Measurements from ENCODE around the gene CCDC177. TPM values are rescaled to one million over a fixed set of nuclear protein-coding genes. Genes with fewer than 3 reads are reported as not detected.

CCDC177 gene
- polyA plus RNA-seq, 3 donors = not detected

DNA sequence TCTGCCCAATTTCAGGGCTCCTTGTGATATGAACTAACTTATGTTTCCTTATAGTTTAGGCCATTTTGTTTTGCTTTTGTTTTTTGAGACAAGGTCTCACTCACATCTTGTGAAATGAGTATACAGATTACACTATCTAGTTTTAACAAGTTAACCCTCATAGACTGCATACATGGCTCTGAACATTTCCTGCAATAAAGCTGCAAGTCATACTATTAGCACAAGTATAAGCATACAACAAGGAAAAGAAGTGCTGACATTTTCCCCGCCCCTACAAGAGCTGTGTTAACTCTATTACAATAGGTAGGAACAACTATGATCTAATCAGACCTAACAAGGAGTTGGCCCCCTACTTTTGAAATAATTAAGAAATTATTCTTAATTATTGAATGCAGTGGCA is 35.9 kb downstream of the CCDC177 start:
- TF ChIP-seq, protein P1, sequence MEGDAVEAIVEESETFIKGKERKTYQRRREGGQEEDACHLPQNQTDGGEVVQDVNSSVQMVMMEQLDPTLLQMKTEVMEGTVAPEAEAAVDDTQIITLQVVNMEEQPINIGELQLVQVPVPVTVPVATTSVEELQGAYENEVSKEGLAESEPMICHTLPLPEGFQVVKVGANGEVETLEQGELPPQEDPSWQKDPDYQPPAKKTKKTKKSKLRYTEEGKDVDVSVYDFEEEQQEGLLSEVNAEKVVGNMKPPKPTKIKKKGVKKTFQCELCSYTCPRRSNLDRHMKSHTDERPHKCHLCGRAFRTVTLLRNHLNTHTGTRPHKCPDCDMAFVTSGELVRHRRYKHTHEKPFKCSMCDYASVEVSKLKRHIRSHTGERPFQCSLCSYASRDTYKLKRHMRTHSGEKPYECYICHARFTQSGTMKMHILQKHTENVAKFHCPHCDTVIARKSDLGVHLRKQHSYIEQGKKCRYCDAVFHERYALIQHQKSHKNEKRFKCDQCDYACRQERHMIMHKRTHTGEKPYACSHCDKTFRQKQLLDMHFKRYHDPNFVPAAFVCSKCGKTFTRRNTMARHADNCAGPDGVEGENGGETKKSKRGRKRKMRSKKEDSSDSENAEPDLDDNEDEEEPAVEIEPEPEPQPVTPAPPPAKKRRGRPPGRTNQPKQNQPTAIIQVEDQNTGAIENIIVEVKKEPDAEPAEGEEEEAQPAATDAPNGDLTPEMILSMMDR (IDR thresholded peaks at IDR 0.05) = no peak
- no peak overlapping the region for H3K27ac ChIP-seq (ENCODE audit: low read depth in 1 of 2, low read length in 2 of 2)
- no peak overlapping the region for H2AFZ ChIP-seq (ENCODE audit: insufficient read depth, low read depth, low read length, poor library complexity, severe bottlenecking)
- H3K27me3 ChIP-seq (ENCODE audit: control insufficient read depth in 2 of 2, insufficient read depth in 2 of 2, low read length in 2 of 2) = no peaks in the 10 kb centered on the region
- intact Hi-C loops (cut with micrococcal nuclease) = loop anchor here in 1 of 2 donors (5.0 kb wide), 1 partner anchor 39 kb away; no protein-coding TSS in a partner anchor
- H3K36me3 ChIP-seq (replicated peaks in 1 of 2; ENCODE audit: control insufficient read depth in 1 of 2, insufficient read depth in 2 of 2, low read length in 2 of 2) = no peaks in the 10 kb centered on the region
- no CpG with 5 or more reads among the region's 1 CpG for WGBS (ENCODE audit: insufficient coverage)
- peaks cover 5 to 23% (median 7%) of the 10 kb centered on the region in 3 donors for H3K27me3 Mint-ChIP-seq (ENCODE audit: low read depth in 3 of 3)
- peaks cover 45% of the 10 kb centered on the region for H3K4me1 Mint-ChIP-seq
- H4K20me1 ChIP-seq (ENCODE audit: insufficient read depth, low read length) = no peaks in the 10 kb centered on the region
- peak overlapping the region in 5 of 7 donors; percentile 57 to 91 (median 88) for H3K27ac Mint-ChIP-seq
- H3K79me2 ChIP-seq (ENCODE audit: insufficient read depth, low read length) = no peaks in the 10 kb centered on the region
- peaks cover 4 to 17% (median 9%) of the 10 kb centered on the region in 7 donors for H3K9me3 Mint-ChIP-seq
- H3K36me3 Mint-ChIP-seq = peaks cover 3 to 4% of the 10 kb centered on the region in 2 donors
- H3K4me3 ChIP-seq (replicated peaks in 1 of 3; ENCODE audit: low read depth in 2 of 3, low read length in 3 of 3) = no peak overlapping the region
- no peak overlapping the region for H3K9ac ChIP-seq (ENCODE audit: insufficient read depth, low read length, poor library complexity, severe bottlenecking)
- DNase-seq = no peak
- H3K9me3 ChIP-seq (replicated peaks in 1 of 2; ENCODE audit: control insufficient read depth in 1 of 2, insufficient read depth in 1 of 2, low read length in 2 of 2) = peaks cover 0 to 9% of the 10 kb centered on the region in 2 donors
- no peak overlapping the region for H3K4me2 ChIP-seq (replicated peaks; ENCODE audit: extremely low read depth, low read length, poor library complexity, severe bottlenecking)
- no peak overlapping the region for H3K4me3 Mint-ChIP-seq
- H3K4me1 ChIP-seq (ENCODE audit: control insufficient read depth in 1 of 2, insufficient read depth in 2 of 2, low read length in 2 of 2) = peaks cover 34 to 35% of the 10 kb centered on the region in 2 donors

- no peak overlapping the region for H3K4me2 ChIP-seq (replicated peaks; ENCODE audit: extremely low read depth, low read length, poor library complexity, severe bottlenecking)
- H3K27me3 Mint-ChIP-seq (ENCODE audit: low read depth in 3 of 3) = peaks cover 11 to 26% (median 12%) of the 10 kb centered on the region in 3 donors
- H3K4me1 Mint-ChIP-seq = peaks cover 37% of the 10 kb centered on the region
- intact Hi-C loops (cut with micrococcal nuclease) = loop anchor here in 1 of 2 donors (5.0 kb wide), 1 partner anchor 39 kb away; no protein-coding TSS in a partner anchor
- peak overlapping the region; percentile 75 to 91 (median 85) for H3K27ac Mint-ChIP-seq
- H3K36me3 Mint-ChIP-seq = peaks cover 3 to 4% of the 10 kb centered on the region in 2 donors
- no CpG with 5 or more reads among the region's 1 CpG for WGBS (ENCODE audit: insufficient coverage)
- H3K27me3 ChIP-seq (ENCODE audit: control insufficient read depth in 2 of 2, insufficient read depth in 2 of 2, low read length in 2 of 2) = no peaks in the 10 kb centered on the region
- peaks cover 0 to 9% of the 10 kb centered on the region in 2 donors for H3K9me3 ChIP-seq (replicated peaks in 1 of 2; ENCODE audit: control insufficient read depth in 1 of 2, insufficient read depth in 1 of 2, low read length in 2 of 2)
- H3K36me3 ChIP-seq (replicated peaks in 1 of 2; ENCODE audit: control insufficient read depth in 1 of 2, insufficient read depth in 2 of 2, low read length in 2 of 2) = no peaks in the 10 kb centered on the region
- H3K4me3 ChIP-seq (replicated peaks in 1 of 3; ENCODE audit: low read depth in 2 of 3, low read length in 3 of 3) = no peak overlapping the region
- no peaks in the 10 kb centered on the region for H4K20me1 ChIP-seq (ENCODE audit: insufficient read depth, low read length)
- TF ChIP-seq, protein P1 (IDR thresholded peaks at IDR 0.05) = no peak
- H3K9me3 Mint-ChIP-seq = peaks cover 4 to 17% (median 9%) of the 10 kb centered on the region in 7 donors
- H2AFZ ChIP-seq (ENCODE audit: insufficient read depth, low read depth, low read length, poor library complexity, severe bottlenecking) = no peak overlapping the region
- no peaks in the 10 kb centered on the region for H3K79me2 ChIP-seq (ENCODE audit: insufficient read depth, low read length)
- peak overlapping the region in 1 of 2 donors; percentile 61 for H3K27ac ChIP-seq (ENCODE audit: low read depth in 1 of 2, low read length in 2 of 2)
- peaks cover 26% of the 10 kb centered on the region in 2 donors for H3K4me1 ChIP-seq (ENCODE audit: control insufficient read depth in 1 of 2, insufficient read depth in 2 of 2, low read length in 2 of 2)
- DNase-seq = peak; percentile 8 to 20 (median 19)
- no peak overlapping the region for H3K9ac ChIP-seq (ENCODE audit: insufficient read depth, low read length, poor library complexity, severe bottlenecking)
- no peak overlapping the region for H3K4me3 Mint-ChIP-seq
Measured at GRCh38 chr14:69537900-69538299, 36.8 kb downstream of the CCDC177 start.
